ENCODE data around the gene ARAP1.

GRCh38 chr11:72740562-72741428, 11.4 kb downstream of the ARAP1 start:
- TF ChIP-seq YY1 (IDR thresholded peaks at IDR 0.05; ENCODE audit: insufficient read depth, insufficient read length) (no peak), ZNF274 (IDR thresholded peaks at IDR 0.05; ENCODE audit: low read depth, low read length) (no peak), SUZ12 (IDR thresholded peaks at IDR 0.05; ENCODE audit: extremely low read depth, insufficient read depth, insufficient read length) (no peak)
